ENCODE results near the gene NUP98.

Gene NUP98

GRCh38 chr11:3832816-3833215 is 35.5 kb upstream of the NUP98 start:
- peak overlapping the region; percentile 70 to 83 for H3K4me3 Mint-ChIP-seq
- ATAC-seq: no peak

GRCh38 chr11:3831378-3832239 is 34.3 kb upstream of the NUP98 start:
- ATAC-seq (peak; percentile 56), DNase-seq (no peak)
- Mint-ChIP-seq H3K27ac (peak overlapping the region; percentile 56 to 88), H3K4me3 (peak overlapping the region; percentile 65 to 71), H3K27me3 (no peaks in the 10 kb centered on the region), H3K4me1 (peaks cover 82% of the 10 kb centered on the region), H3K9me3 (no peaks in the 10 kb centered on the region)

More at GRCh38 chr11:3832816-3833215, 35.5 kb upstream of the NUP98 start:
- Mint-ChIP-seq H3K27ac (peak overlapping the region; percentile 27 to 86), H3K4me1 (peaks cover 79% of the 10 kb centered on the region), H3K27me3 (no peaks in the 10 kb centered on the region), H3K9me3 (no peaks in the 10 kb centered on the region)
- no peak for DNase-seq

- Mint-ChIP-seq H3K9me3 (no peaks in the 10 kb centered on the region), H3K4me1 (peaks cover 83% of the 10 kb centered on the region), H3K4me3 (peak overlapping the region in 1 of 2 donors; percentile 25), H3K27ac (peak overlapping the region; percentile 28 to 85), H3K27me3 (no peaks in the 10 kb centered on the region)
- ATAC-seq: no peak
- no peak for DNase-seq
Measured at GRCh38 chr11:3830730-3831129, 33.4 kb upstream of the NUP98 start.

GRCh38 chr11:3830088-3830487 is 32.7 kb upstream of the NUP98 start:
- ATAC-seq (no peak), DNase-seq (no peak)
- H3K4me1 Mint-ChIP-seq: peaks cover 83% of the 10 kb centered on the region
- H3K9me3 Mint-ChIP-seq: no peaks in the 10 kb centered on the region
- H3K4me3 Mint-ChIP-seq: no peak overlapping the region
- no peaks in the 10 kb centered on the region for H3K27me3 Mint-ChIP-seq
- peak overlapping the region; percentile 13 to 85 for H3K27ac Mint-ChIP-seq

GRCh38 chr11:3827434-3828186 is 30.3 kb upstream of the NUP98 start:
- Mint-ChIP-seq H3K4me1 (peaks cover 73% of the 10 kb centered on the region), H3K27ac (peak overlapping the region; percentile 13 to 25), H3K27me3 (no peaks in the 10 kb centered on the region), H3K9me3 (no peaks in the 10 kb centered on the region), H3K4me3 (no peak overlapping the region)
- ATAC-seq (no peak), DNase-seq (no peak)

GRCh38 chr11:3826721-3827120 is 29.4 kb upstream of the NUP98 start:
- no peak for ATAC-seq
- no peaks in the 10 kb centered on the region for H3K9me3 Mint-ChIP-seq
- H3K4me1 Mint-ChIP-seq: peaks cover 64% of the 10 kb centered on the region

GRCh38 chr11:3825473-3826154 is 28.3 kb upstream of the NUP98 start:
- Mint-ChIP-seq H3K9me3 (no peaks in the 10 kb centered on the region), H3K27ac (peak overlapping the region in 1 of 2 donors; percentile 7), H3K27me3 (no peaks in the 10 kb centered on the region), H3K4me1 (peaks cover 53% of the 10 kb centered on the region), H3K4me3 (no peak overlapping the region)
- DNase-seq (peak in 1 of 2 donors; percentile 14), ATAC-seq (peak; percentile 33)

More at GRCh38 chr11:3826721-3827120, 29.4 kb upstream of the NUP98 start:
- no peak for DNase-seq
- H3K4me3 Mint-ChIP-seq: no peak overlapping the region
- peak overlapping the region; percentile 34 to 65 for H3K27ac Mint-ChIP-seq
- H3K27me3 Mint-ChIP-seq: no peaks in the 10 kb centered on the region

GRCh38 chr11:3824714-3825472 is 27.5 kb upstream of the NUP98 start:
- ATAC-seq (peak; percentile 91), DNase-seq (peak; percentile 79 to 83)
- Mint-ChIP-seq H3K27me3 (no peaks in the 10 kb centered on the region), H3K4me1 (peaks cover 46% of the 10 kb centered on the region), H3K4me3 (no peak overlapping the region), H3K27ac (peak overlapping the region; percentile 53 to 74), H3K9me3 (no peaks in the 10 kb centered on the region)

- no peak overlapping the region for H3K4me3 Mint-ChIP-seq
- H3K27ac Mint-ChIP-seq: peak overlapping the region in 1 of 2 donors; percentile 24
- H3K27me3 Mint-ChIP-seq: no peaks in the 10 kb centered on the region
- no peak for ATAC-seq
- H3K9me3 Mint-ChIP-seq: no peaks in the 10 kb centered on the region
- no peak for DNase-seq
- peaks cover 46% of the 10 kb centered on the region for H3K4me1 Mint-ChIP-seq
Measured at GRCh38 chr11:3823762-3824506, 26.6 kb upstream of the NUP98 start.

GRCh38 chr11:3823303-3823702 is 25.9 kb upstream of the NUP98 start:
- no peaks in the 10 kb centered on the region for H3K9me3 Mint-ChIP-seq
- no peak for ATAC-seq
- DNase-seq: no peak
- H3K27ac Mint-ChIP-seq: no peak overlapping the region
- H3K4me3 Mint-ChIP-seq: no peak overlapping the region
- no peaks in the 10 kb centered on the region for H3K27me3 Mint-ChIP-seq
- H3K4me1 Mint-ChIP-seq: peaks cover 46% of the 10 kb centered on the region

- Mint-ChIP-seq H3K4me1 (peaks cover 37% of the 10 kb centered on the region), H3K9me3 (no peaks in the 10 kb centered on the region), H3K27me3 (no peaks in the 10 kb centered on the region), H3K4me3 (no peak overlapping the region), H3K27ac (no peak overlapping the region)
- DNase-seq (no peak), ATAC-seq (no peak)
Measured at GRCh38 chr11:3822312-3822711, 25.0 kb upstream of the NUP98 start.

- no peak overlapping the region for H3K4me3 Mint-ChIP-seq
- H3K27ac Mint-ChIP-seq: no peak overlapping the region
- no peaks in the 10 kb centered on the region for H3K9me3 Mint-ChIP-seq
- H3K27me3 Mint-ChIP-seq: no peaks in the 10 kb centered on the region
- H3K4me1 Mint-ChIP-seq: peaks cover 24% of the 10 kb centered on the region
- ATAC-seq: no peak
- no peak for DNase-seq
Measured at GRCh38 chr11:3820971-3821370, 23.6 kb upstream of the NUP98 start.

GRCh38 chr11:3817181-3817800 is 19.9 kb upstream of the NUP98 start:
- no peaks in the 10 kb centered on the region for H3K27me3 Mint-ChIP-seq
- peak overlapping the region in 1 of 2 donors; percentile 83 for H3K27ac Mint-ChIP-seq
- no peaks in the 10 kb centered on the region for H3K4me1 Mint-ChIP-seq
- H3K4me3 Mint-ChIP-seq: no peak overlapping the region
- DNase-seq (no peak), ATAC-seq (no peak)
- no peaks in the 10 kb centered on the region for H3K9me3 Mint-ChIP-seq

- Mint-ChIP-seq H3K4me3 (no peak overlapping the region), H3K9me3 (no peaks in the 10 kb centered on the region), H3K27ac (no peak overlapping the region), H3K4me1 (no peaks in the 10 kb centered on the region), H3K27me3 (no peaks in the 10 kb centered on the region)
- DNase-seq (no peak), ATAC-seq (no peak)
Measured at GRCh38 chr11:3816673-3817072, 19.3 kb upstream of the NUP98 start.
